ENCODE data around the gene TMEM63C.

TMEM63C gene

GRCh38 chr14:77205566-77205965 lies 24.0 kb downstream of the TMEM63C start:
- no peak overlapping the region for H3K27ac ChIP-seq (ENCODE audit: low read length)
- no peak for TF ChIP-seq EZH2phosphoT487 (IDR thresholded peaks at IDR 0.05; ENCODE audit: low read depth)
- TF ChIP-seq CTCF (IDR thresholded peaks at IDR 0.05; ENCODE audit: low read depth, low read length) = no peak

GRCh38 chr14:77206261-77206824 lies 24.7 kb downstream of the TMEM63C start:
- H3K27me3 ChIP-seq (ENCODE audit: low read depth, low read length) = no peaks in the 10 kb centered on the region
- no peak overlapping the region for H3K4me2 ChIP-seq (ENCODE audit: low read length)
- no peaks in the 10 kb centered on the region for H3K9me3 ChIP-seq (ENCODE audit: insufficient read depth, low read length)
- no peak overlapping the region for H3K27ac ChIP-seq (ENCODE audit: low read length)
- no peaks in the 10 kb centered on the region for H3K4me1 ChIP-seq (ENCODE audit: low read length)
- no peak overlapping the region for H2AFZ ChIP-seq (ENCODE audit: low read depth, low read length)
- TF ChIP-seq CTCF (IDR thresholded peaks at IDR 0.05; ENCODE audit: low read depth, low read length) = no peak
- TF ChIP-seq EZH2phosphoT487 (IDR thresholded peaks at IDR 0.05; ENCODE audit: low read depth) = no peak
- H3K9ac ChIP-seq (ENCODE audit: low read length) = no peak overlapping the region
- H3K79me2 ChIP-seq (ENCODE audit: low read length) = no peaks in the 10 kb centered on the region
- peaks cover 8% of the 10 kb centered on the region for H4K20me1 ChIP-seq (ENCODE audit: insufficient read depth, low read length)
- H3K36me3 ChIP-seq (replicated peaks; ENCODE audit: low read depth, low read length) = no peaks in the 10 kb centered on the region
- no peak overlapping the region for H3K4me3 ChIP-seq (ENCODE audit: low read length)

More at GRCh38 chr14:77205566-77205965, 24.0 kb downstream of the TMEM63C start:
- peaks cover 8% of the 10 kb centered on the region for H4K20me1 ChIP-seq (ENCODE audit: insufficient read depth, low read length)
- no peak overlapping the region for H3K4me2 ChIP-seq (ENCODE audit: low read length)
- no peaks in the 10 kb centered on the region for H3K9me3 ChIP-seq (ENCODE audit: insufficient read depth, low read length)
- H3K79me2 ChIP-seq (ENCODE audit: low read length) = no peaks in the 10 kb centered on the region
- no peak overlapping the region for H3K9ac ChIP-seq (ENCODE audit: low read length)
- H2AFZ ChIP-seq (ENCODE audit: low read depth, low read length) = no peak overlapping the region
- no peak overlapping the region for H3K4me3 ChIP-seq (ENCODE audit: low read length)
- no peaks in the 10 kb centered on the region for H3K4me1 ChIP-seq (ENCODE audit: low read length)
- H3K27me3 ChIP-seq (ENCODE audit: low read depth, low read length) = no peaks in the 10 kb centered on the region
- H3K36me3 ChIP-seq (replicated peaks; ENCODE audit: low read depth, low read length) = no peaks in the 10 kb centered on the region

GRCh38 chr14:77206877-77207389 lies 25.3 kb downstream of the TMEM63C start:
- no peak overlapping the region for H3K4me2 ChIP-seq (ENCODE audit: low read length)
- no peaks in the 10 kb centered on the region for H3K4me1 ChIP-seq (ENCODE audit: low read length)
- no peaks in the 10 kb centered on the region for H3K79me2 ChIP-seq (ENCODE audit: low read length)
- TF ChIP-seq EZH2phosphoT487 (IDR thresholded peaks at IDR 0.05; ENCODE audit: low read depth) (no peak), CTCF (IDR thresholded peaks at IDR 0.05; ENCODE audit: low read depth, low read length) (no peak)
- H3K27me3 ChIP-seq (ENCODE audit: low read depth, low read length) = no peaks in the 10 kb centered on the region
- H3K9me3 ChIP-seq (ENCODE audit: insufficient read depth, low read length) = no peaks in the 10 kb centered on the region
- no peak overlapping the region for H3K9ac ChIP-seq (ENCODE audit: low read length)
- no peak overlapping the region for H2AFZ ChIP-seq (ENCODE audit: low read depth, low read length)
- no peak overlapping the region for H3K27ac ChIP-seq (ENCODE audit: low read length)
- peaks cover 8% of the 10 kb centered on the region for H4K20me1 ChIP-seq (ENCODE audit: insufficient read depth, low read length)
- H3K4me3 ChIP-seq (ENCODE audit: low read length) = no peak overlapping the region
- H3K36me3 ChIP-seq (replicated peaks; ENCODE audit: low read depth, low read length) = no peaks in the 10 kb centered on the region

GRCh38 chr14:77208291-77208978 lies 26.8 kb downstream of the TMEM63C start:
- H3K36me3 ChIP-seq (replicated peaks; ENCODE audit: low read depth, low read length) = no peaks in the 10 kb centered on the region
- no peak overlapping the region for H3K4me2 ChIP-seq (ENCODE audit: low read length)
- H3K9ac ChIP-seq (ENCODE audit: low read length) = no peak overlapping the region
- H2AFZ ChIP-seq (ENCODE audit: low read depth, low read length) = no peak overlapping the region
- peaks cover 8% of the 10 kb centered on the region for H4K20me1 ChIP-seq (ENCODE audit: insufficient read depth, low read length)
- H3K79me2 ChIP-seq (ENCODE audit: low read length) = no peaks in the 10 kb centered on the region
- no peaks in the 10 kb centered on the region for H3K27me3 ChIP-seq (ENCODE audit: low read depth, low read length)
- no peak for TF ChIP-seq CTCF (IDR thresholded peaks at IDR 0.05; ENCODE audit: low read depth, low read length)
- no peak for TF ChIP-seq EZH2phosphoT487 (IDR thresholded peaks at IDR 0.05; ENCODE audit: low read depth)
- no peaks in the 10 kb centered on the region for H3K9me3 ChIP-seq (ENCODE audit: insufficient read depth, low read length)
- no peak overlapping the region for H3K27ac ChIP-seq (ENCODE audit: low read length)
- no peak overlapping the region for H3K4me3 ChIP-seq (ENCODE audit: low read length)
- H3K4me1 ChIP-seq (ENCODE audit: low read length) = peaks cover 4% of the 10 kb centered on the region
